Stimulated activated naive CD8-positive, alpha-beta T cell treated with anti-CD3 and anti-CD28 coated beads, Interleukin-15, Interleukin-2, amounts not matched to agents 100 U/mL and 50 U/mL, for 24 hours (primary cell): ENCODE results near the gene RDH5.

ENCODE experiments used
- ATAC-seq: fragments of 150-1000 bp; cut with Tn5 transposase; one replicate; pipeline ENCODE4 v1.10.0; 2021
- DNase-seq: peaks from one replicate; pipeline ENCODE4 v3.0.0; 2021

RDH5 gene

GRCh38 chr12:55696796-55697462, 23.3 kb upstream of the RDH5 start:
- no peak for DNase-seq
- ATAC-seq = no peak

- DNase-seq = no peak
- ATAC-seq = no peak
Observed at GRCh38 chr12:55697686-55698085, 22.5 kb upstream of the RDH5 start.

DNA sequence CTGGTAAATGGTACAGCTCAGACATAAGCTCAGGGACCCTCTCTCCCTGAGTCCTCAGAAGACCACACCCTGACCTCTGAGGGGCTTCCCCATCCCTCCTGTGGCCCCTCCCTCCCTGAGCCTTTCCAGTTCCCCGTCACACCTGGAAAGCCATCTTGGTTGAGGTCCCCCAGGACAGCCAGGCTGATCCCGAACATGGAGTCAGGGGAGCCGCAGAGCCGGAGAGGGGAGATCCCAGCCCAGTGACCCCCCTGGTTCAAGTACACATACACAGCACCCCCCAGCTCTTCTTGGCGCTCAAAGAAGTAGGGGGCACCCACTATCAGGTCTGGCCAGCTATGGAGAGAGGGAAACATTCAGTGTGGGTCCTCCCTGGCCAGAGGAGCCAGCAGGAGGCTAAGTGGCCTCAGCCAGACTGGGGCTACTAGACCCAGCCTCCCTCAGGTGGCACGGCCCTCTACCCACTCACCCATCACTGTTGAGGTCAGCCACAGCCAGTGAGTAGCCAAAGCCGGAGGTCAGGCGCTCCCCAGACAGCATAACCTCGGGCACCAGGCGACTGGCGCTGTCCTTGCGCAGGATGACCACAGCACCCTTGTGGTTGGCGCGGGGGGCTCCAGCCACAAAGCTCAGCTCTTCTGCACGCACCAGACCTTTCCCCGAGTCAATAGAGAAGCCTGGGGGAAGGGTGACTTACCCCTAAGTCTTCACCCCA, 21.8 kb upstream of the RDH5 start:
- ATAC-seq = no peak
- DNase-seq = no peak

DNA sequence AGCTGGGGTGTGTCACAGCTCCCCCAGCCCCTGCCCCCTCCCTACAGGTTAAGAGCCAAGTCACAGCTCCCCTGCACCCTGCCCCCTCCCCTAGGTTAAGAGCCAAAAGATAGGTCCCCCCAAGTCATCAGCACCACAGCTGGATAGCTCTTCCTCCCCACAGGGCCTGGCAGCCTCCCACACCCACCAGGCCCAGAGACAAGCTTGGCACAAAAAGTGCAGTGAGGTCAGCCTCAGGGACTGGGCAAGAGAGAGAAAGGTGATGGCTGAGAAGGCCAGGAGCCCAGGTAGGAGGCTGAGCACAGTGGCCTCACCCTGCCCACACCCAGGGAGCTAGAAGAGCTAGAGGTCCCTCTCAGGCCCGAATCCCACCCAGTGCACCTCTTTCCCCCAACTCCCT, 21.2 kb upstream of the RDH5 start:
- no peak for DNase-seq

GRCh38 chr12:55699471-55700055, 20.6 kb upstream of the RDH5 start:
- no peak for ATAC-seq
- DNase-seq = no peak

More for the DNA sequence above, 21.2 kb upstream of the RDH5 start:
- ATAC-seq = no peak

GRCh38 chr12:55700255-55701018, 19.8 kb upstream of the RDH5 start:
- DNase-seq (no peak), ATAC-seq (no peak)

- no peak for DNase-seq
Observed at GRCh38 chr12:55702861-55703260, 17.3 kb upstream of the RDH5 start.

DNA sequence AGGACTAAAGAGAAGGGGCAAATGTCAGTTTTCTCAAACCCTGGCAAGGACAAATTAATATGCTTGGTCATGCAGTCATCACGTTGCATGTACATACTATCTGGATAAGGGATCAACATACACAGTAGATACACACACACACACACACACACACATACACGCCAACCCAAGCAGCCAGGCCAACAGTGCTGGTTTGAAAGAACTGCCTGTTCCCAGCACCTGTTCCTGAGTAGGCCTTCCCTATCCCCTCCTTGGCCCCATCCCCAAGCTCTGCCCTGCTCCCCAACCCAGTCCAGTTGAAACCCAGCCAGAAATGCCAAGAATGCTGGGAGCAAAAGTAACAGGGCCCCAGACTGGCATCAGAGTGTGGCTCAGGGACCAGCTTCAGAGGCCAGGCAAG, 16.9 kb upstream of the RDH5 start:
- ATAC-seq (no peak), DNase-seq (no peak)

More at GRCh38 chr12:55702861-55703260, 17.3 kb upstream of the RDH5 start:
- ATAC-seq = no peak

DNA sequence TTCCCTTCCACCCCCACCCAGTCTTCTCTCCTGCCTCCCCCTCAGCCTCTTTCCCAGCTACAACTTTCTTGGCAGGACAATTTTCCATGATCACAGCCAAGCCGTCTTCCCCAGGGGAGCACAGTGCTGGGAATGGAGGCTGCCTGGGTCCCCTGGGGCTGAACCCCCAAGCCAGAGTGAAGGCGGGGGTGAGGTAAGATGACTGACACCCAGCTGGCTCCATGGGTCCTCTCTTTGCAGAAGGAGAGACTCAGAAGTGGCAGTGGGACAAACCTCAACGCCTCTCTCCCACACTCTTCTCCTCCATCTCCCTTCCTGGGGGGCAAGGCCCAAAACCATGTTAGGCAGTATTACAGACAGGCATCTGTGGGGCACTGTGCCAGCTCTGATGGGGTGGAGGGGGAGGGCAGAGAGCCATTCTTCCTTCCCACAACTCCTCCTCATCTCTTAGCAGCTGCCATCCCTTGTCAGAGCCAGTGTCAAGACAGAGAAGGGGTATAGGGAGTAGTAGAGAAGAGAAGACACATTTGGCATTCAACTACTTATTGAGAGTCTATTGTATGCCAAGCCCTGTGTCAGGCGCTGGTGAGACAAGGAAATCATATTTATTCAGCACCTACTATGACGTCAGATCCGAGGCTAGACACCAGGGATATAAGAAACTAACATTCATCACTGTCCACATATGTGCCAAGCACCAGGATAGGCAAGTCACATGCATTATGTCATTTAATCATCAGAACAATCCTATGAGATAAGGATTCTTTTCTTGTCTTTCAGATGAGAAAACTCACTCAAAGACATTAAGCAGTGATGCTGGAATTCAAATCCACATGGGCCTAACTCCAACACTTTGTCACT, 16.1 kb upstream of the RDH5 start:
- no peak for ATAC-seq
- no peak for DNase-seq

GRCh38 chr12:55704824-55705718, 15.1 kb upstream of the RDH5 start:
- DNase-seq = no peak
- no peak for ATAC-seq

GRCh38 chr12:55705782-55706402, 14.3 kb upstream of the RDH5 start:
- no peak for ATAC-seq
- peak; percentile 35 for DNase-seq

GRCh38 chr12:55706568-55707218, 13.5 kb upstream of the RDH5 start:
- ATAC-seq (no peak), DNase-seq (no peak)

DNA sequence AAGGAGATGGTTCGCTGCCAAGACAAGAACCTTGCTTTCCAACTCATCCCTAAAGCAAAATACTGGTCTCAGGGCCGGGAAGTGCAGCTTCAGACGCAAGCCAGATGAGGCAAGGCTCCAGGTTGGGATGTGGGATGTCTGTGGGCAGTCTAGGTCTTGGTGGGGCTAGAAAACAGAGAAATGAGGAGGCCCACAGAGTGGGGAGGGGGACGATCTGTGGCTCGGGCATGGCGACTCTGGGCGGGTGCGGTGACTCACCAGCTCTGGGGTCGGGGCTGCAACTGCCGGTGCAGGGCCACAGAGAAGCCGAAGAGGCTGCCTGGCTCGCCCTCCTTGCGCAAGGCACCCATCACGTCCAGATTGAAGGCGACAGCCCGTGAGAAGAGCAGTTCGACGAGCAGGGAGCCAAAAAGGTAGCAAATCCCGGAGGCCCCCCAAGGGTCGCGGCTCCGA, 12.9 kb upstream of the RDH5 start:
- DNase-seq (peak; percentile 24), ATAC-seq (no peak)

DNA sequence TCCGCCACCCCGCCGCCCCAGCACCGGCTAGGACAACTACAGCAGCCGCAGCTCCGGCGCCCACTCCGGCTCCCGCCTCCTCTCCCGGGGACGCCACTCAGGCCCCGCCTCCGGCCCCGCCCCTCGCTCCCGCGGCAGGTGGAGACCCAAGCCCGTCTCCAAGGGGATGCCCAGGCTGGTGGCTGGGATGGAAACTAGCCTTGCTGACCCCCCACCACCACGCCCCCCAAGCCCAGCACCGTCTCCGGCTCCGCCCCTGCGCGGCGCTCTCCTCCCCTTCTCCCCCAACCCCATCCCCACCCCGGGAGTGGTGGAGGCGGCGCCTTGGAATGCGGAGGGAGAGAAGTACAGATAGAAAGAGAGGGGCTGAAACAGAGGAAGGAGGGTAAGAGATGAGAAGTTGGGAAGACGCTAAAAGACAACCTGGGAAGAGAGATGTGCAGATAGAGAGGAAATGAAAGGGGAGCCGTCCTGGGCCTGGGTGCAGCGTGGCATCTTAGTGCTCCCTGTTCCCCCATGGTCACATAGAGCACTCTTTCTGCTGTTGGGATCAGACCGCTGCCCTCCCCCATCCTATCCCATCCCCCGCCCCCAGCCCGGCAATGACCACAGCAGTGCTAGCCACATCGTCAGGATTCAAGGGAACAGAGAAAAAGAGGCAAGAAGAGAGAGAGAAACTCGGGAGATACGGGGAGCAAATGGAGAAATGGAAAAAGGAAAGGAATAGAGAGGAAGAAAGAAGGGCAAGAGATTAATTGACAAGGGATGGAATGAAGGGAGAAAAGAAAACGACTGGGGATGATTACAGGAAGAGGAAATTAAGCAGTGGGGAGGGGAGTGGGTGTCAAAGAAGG, 12.1 kb upstream of the RDH5 start, which contains the start of gene ITGA7:
Gene ITGA7, minus strand, starts transcription at position 64 of the 854 bp plus-strand sequence. CDS start 222 bp downstream, outside the sequence.
- ATAC-seq = peak; percentile 65
- DNase-seq = peak; percentile 73

- DNase-seq (no peak), ATAC-seq (no peak)
Observed at GRCh38 chr12:55708695-55709233, 11.4 kb upstream of the RDH5 start.

DNA sequence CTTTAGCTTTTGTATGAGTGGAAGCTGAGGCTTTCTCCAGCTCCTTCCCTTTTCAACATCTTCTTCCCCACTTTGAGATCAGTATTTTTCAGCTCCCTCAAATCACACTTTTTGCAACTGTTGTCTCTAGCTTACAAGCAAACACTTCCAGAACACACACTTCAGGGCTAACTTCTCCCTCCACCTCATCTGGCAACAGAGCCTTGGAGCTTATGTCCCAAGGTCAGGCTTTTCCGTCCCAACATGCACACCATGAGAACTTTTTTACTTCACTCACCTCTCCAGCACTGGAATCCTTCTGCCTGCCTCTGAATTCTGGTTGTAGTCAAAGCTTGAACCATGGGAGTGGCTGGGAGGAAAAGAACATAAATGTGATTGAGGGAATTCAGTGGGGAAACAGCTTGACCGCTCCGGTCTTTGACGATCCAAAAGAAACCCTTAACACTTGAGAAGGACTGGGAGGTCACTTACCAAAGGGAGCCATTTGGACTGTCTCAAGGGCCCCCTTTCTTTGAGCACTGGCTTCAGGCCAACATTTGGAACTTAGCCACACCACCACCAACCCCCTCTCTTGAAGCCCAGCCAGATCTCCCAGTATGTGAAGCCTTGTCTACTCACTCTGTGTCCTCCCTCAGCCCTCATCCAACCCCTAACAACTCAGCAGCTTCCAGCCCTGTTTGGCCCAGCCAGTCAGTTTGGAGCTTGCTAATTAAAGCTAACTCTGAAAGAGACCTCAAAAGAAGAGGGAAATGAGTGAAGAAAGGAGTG, 8.2 kb upstream of the RDH5 start:
- no peak for ATAC-seq
- DNase-seq = no peak

DNA sequence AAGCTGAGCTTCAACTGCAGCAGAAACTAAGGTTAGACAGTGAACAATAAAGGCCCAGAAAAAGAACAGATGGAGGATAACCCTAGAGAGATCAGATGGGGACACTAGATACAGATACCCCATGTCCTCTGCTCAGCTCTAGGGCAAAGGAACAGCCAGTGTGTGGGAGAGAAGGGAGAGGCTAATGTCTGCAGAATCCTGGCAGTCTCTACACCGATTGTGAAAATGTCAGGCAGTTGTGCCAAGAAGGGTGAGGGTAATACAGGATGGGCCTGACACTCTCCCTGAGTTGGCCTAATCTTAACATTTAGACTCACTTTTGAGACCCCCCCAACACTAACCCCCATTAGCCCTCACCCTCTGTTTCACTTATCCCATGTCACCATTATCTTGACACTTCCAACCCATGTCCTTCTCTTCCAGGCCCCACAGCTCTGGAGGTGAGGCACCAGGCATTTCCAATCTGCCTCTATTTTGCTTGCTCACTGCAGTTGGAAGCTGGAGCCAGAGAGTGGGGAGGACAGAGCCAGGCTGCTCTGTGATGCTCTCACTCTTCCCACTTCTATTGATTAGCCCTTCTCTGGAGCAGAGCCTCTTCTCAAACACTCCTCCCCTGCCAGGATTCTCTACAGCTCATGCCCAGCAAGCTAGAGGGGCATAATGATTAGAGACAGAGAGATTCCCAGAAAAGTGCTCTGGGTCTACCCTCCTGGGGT, 7.3 kb upstream of the RDH5 start:
- ATAC-seq (no peak), DNase-seq (no peak)
